ENCODE results near the gene CDK11B.

The CDK11B gene

DNA sequence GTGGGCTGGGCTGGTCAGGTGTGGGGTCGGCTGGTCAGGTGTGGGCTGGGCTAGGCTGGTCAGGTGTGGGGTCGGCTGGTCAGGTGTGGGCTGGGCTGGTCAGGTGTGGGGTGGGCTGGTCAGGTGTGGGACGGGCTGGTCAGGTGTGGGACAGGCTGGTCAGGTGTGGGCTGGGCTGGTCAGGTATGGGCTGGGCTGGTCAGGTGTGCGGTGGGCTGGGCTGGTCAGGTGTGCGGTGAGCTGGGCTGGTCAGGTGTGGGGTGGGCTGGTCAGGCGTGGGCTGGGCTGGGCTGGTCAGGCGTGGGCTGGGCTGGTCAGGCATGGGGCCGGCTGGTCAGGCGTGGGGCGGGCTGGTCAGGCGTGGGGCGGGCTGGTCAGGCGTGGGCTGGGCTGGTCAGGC is 52.6 kb downstream of the CDK11B start:
- TF ChIP-seq, protein P1, sequence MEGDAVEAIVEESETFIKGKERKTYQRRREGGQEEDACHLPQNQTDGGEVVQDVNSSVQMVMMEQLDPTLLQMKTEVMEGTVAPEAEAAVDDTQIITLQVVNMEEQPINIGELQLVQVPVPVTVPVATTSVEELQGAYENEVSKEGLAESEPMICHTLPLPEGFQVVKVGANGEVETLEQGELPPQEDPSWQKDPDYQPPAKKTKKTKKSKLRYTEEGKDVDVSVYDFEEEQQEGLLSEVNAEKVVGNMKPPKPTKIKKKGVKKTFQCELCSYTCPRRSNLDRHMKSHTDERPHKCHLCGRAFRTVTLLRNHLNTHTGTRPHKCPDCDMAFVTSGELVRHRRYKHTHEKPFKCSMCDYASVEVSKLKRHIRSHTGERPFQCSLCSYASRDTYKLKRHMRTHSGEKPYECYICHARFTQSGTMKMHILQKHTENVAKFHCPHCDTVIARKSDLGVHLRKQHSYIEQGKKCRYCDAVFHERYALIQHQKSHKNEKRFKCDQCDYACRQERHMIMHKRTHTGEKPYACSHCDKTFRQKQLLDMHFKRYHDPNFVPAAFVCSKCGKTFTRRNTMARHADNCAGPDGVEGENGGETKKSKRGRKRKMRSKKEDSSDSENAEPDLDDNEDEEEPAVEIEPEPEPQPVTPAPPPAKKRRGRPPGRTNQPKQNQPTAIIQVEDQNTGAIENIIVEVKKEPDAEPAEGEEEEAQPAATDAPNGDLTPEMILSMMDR (IDR thresholded peaks at IDR 0.05; ENCODE audit: control extremely low read depth, extremely low read depth, low read depth, missing control alignments): no peak
- POLR2A ChIA-PET: no interaction called here
- CTCF ChIA-PET: no interaction called here
- DNase-seq (ENCODE audit: extremely low spot score): no peak

DNA sequence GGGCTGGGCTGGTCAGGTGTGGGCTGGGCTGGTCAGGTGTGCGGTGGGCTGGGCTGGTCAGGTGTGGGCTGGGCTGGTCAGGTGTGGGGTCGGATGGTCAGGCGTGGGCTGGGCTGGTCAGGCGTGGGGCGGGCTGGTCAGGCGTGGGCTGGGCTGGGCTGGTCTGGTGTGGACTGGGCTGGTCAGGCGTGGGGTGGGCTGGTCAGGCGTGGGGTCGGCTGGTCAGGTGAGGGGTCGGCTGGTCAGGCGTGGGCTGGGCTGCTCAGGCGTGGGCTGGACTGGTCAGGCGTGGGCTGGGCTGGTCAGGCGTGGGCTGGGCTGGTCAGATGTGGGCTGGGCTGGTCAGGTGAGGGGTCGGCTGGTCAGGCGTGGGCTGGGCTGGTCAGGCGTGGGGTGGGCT is 53.1 kb downstream of the CDK11B start:
- no peak for DNase-seq (ENCODE audit: extremely low spot score)
- POLR2A ChIA-PET: no interaction called here
- CTCF ChIA-PET: no interaction called here
- TF ChIP-seq, protein P1 (IDR thresholded peaks at IDR 0.05; ENCODE audit: control extremely low read depth, extremely low read depth, low read depth, missing control alignments): no peak

DNA sequence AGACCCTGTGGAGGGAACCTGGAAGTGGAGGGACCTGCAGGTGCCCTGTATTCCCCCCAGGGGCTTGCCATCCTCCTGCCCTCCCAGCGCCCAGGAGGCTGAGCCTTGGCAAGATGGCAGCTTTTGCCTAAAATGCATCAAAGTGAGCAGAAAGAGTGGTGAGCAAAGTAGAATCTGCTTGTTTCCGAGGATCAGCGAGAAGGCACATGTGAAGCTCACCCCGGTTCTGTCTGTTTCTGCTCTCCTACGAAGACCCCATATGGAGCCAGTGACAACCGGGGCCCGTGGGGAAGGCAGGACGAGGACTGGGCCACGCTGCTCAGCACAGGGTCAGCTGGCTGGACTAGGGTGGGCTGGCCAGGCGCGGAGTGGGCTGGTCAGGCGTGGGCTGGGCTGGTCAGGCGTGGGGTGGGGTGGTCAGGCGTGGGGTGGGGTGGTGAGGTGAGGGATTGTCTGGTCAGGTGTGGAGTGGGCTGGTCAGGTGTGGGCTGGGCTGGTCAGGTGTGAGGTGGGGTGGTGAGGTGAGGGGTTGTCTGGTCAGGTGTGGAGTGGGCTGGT is 53.7 kb downstream of the CDK11B start:
- TF ChIP-seq, protein P1 (IDR thresholded peaks at IDR 0.05; ENCODE audit: control extremely low read depth, extremely low read depth, low read depth, missing control alignments): no peak
- ChIA-PET POLR2A (no interaction called here), CTCF (no interaction called here)
- DNase-seq (ENCODE audit: extremely low spot score): no peak

DNA sequence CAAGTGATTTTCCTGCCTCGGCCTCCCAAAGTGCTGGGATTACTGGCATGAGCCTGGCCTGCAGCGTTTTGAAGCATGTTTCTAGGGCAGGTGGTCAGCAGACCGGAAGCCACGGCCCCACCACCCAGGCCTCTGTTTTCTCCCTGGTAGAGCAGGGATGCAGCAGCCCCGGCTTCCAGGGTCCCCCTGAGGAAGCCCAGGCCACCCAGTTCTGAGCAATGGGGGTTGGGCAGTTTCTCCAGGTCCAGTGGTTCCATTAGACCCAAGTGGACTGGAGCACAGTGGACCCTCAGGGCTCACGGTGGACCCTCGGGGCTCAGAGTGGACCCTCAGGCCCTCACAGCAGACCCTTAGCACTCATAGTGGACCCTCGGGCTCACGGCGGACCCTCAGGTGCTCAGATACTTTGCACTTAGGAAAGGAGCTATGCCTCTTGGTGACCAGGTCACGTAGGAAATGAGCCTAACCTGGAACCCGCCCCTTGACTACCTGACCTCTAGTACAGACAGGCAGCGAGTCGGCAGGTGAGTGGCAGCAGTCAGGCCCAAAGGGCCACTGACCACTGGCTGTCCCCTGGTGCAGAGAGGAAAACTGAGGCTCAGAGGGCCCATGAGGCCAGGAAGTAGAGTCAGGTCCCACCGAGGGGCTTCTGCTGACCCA is 54.3 kb downstream of the CDK11B start:
- POLR2A ChIA-PET: no interaction called here
- DNase-seq (ENCODE audit: extremely low spot score): no peak
- CTCF ChIA-PET: no interaction called here
- TF ChIP-seq, protein P1 (IDR thresholded peaks at IDR 0.05; ENCODE audit: control extremely low read depth, extremely low read depth, low read depth, missing control alignments): no peak

DNA sequence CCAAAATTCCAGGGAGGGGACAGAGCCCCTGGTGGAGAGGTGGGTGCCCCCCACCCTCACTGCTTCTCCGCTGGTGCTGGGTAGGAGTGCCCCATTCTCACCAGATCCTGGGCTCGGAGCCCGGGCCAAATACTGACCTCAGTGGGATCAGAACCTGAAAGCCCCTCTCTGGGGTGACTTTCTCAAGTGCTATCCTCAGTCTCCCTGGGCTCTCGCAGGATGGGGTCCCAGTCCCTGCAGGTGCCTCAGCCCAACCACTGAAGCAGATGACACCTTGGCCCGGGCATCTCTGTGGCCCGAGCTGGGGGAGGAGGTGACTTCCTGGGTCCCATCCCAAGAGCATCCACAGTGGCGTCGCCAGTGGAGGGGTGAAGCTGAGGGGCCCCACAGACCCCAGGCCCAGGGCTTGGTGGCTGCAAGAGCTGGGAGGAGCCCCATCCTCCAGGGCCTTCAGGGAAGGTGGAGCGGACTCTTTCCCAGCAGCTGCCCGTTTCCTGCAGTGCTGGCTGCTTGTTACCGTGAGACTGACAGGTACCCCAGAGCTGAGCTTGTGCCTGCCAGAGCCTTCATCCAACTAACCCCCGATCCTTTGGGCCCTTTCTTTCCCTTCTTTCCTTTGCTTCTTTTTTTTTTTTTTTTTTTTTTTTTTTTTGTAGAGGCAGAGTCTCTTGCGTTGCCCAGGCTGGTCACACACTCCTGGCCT is 55.0 kb downstream of the CDK11B start:
- CTCF ChIA-PET: interaction anchor here (0.8 to 1.9 kb wide), 3 partner anchors 10 to 306 kb away, joined by 3 to 4 read pairs (median 3); no protein-coding TSS in a partner anchor
- DNase-seq (ENCODE audit: extremely low spot score): no peak
- TF ChIP-seq, protein P1 (IDR thresholded peaks at IDR 0.05; ENCODE audit: control extremely low read depth, extremely low read depth, low read depth, missing control alignments): no peak
- POLR2A ChIA-PET: interaction anchor here (0.6 to 1.2 kb wide), 3 partner anchors 12 to 153 kb away, joined by 3 to 4 read pairs (median 3); no protein-coding TSS in a partner anchor

DNA sequence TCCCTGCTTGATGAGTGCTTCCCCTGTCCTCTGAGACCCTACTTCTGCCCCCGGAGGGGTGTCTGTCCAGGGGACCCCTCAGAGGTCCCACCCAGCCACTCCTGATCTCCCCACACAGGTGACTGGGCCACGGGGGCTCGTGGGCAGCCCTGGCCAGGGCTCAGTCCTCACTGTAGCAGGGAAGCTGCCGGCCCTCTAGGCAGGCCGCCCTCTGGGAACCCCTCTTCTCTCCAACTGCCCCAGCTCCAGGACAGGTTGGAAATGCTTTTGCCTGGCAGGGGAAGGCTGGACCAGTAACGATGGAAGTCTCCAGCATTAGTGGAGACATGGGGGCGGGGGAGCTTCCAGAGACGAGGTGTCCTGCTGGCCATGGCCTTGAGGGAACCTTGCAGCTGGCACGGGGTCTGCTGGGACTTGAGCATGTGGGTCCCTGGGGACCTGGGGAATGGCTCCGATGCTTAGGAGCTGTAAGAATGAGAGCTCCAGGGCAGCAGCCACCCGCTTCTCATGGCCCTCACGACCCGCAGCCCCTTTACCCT is 55.8 kb downstream of the CDK11B start:
- ChIA-PET CTCF (interaction anchor here (0.8 to 1.9 kb wide), 6 partner anchors 8 to 306 kb away, joined by 3 to 6 read pairs (median 4); no protein-coding TSS in a partner anchor), POLR2A (interaction anchor here (1.2 kb wide), 1 partner anchor 13 kb away, joined by 3 read pairs; no protein-coding TSS in a partner anchor)
- TF ChIP-seq, protein P1 (IDR thresholded peaks at IDR 0.05; ENCODE audit: control extremely low read depth, extremely low read depth, low read depth, missing control alignments): no peak
- no peak for DNase-seq (ENCODE audit: extremely low spot score)

All from GM10248 (cell line).